Thyroid gland (tissue), 4 donors: ENCODE results near the gene SCGB1A1. TPM values are rescaled to one million over a fixed set of nuclear protein-coding genes. Genes with fewer than 3 reads are reported as not detected.

Experiments
- DNase-seq, 2 donors: peaks; one replicate each; pipeline ENCODE4 v3.0.0-alpha.2; 2019
- H3K27ac ChIP-seq, 3 donors: fragments of 200-600 bp; sonication (generic); 1 replicate in 2 of 3; 2 replicates in 1 of 3; pipeline ENCODE4 v1.5.1; 2016 to 2019; ENCODE audit warnings: mild to moderate bottlenecking in 1 of 3, moderate library complexity in 1 of 3
- H3K27me3 ChIP-seq: fragments of 200-600 bp; sonication (generic); one replicate; pipeline ENCODE4 v1.5.1; 2019
- H3K36me3 ChIP-seq, 2 donors: fragments of 200-600 bp; sonication (generic); one replicate each; pipeline ENCODE4 v1.5.1; 2016 to 2019
- H3K4me1 ChIP-seq, 2 donors: fragments of 200-600 bp; sonication (generic); one replicate each; pipeline ENCODE4 v1.5.1; 2017 to 2019
- H3K4me3 ChIP-seq, 3 donors: fragments of 200-600 bp; sonication (generic); replicated peaks in 1 of 3; 1 replicate in 2 of 3; 2 replicates in 1 of 3; pipeline ENCODE4 v1.5.1; 2016; ENCODE audit warnings: mild to moderate bottlenecking in 1 of 3
- H3K9me3 ChIP-seq: fragments of 200-600 bp; sonication (generic); one replicate; pipeline ENCODE4 v1.5.1; 2017
- POLR2A ChIP-seq, 2 donors: fragments of 450-650 bp; IDR thresholded peaks; one replicate each; pipeline ENCODE4 v1.6.1; 2017; ENCODE audit warnings: antibody characterized with exemption in 2 of 2, mild to moderate bottlenecking in 2 of 2, moderate library complexity in 1 of 2
- WGBS, 2 donors: methylation state at CpG; one replicate each; pipeline ENCODE4 v1.1.5; 2017; 5-methylcytosine and 5-hydroxymethylcytosine counted together
- intact Hi-C: fragments of 100-400 bp; cut with DNase I; formaldehyde crosslinking; loops from one replicate; pipeline ENCODE4 v1.15.1; 2023
- total RNA-seq, 4 donors: library from RNA; depleted of rRNA; stranded (reverse); fragments of >200 nt; gene quantifications; one replicate each; pipeline ENCODE4 v1.2.3, GENCODE V29; 2016
- TF ChIP-seq, protein P1 (sequence below), 6 experiments: fragments of 200-600 bp in 3 of 6; fragments of 450-650 bp in 3 of 6; sonication (generic) in 3 of 6; IDR thresholded peaks; one replicate each; pipeline ENCODE4 v1.5.1; 2016 to 2019; ENCODE audit warnings: antibody characterized with exemption in 6 of 6, mild to moderate bottlenecking in 2 of 6, inconsistent platforms in 1 of 6, moderate library complexity in 1 of 6

Gene SCGB1A1
- total RNA-seq, 4 donors from 2014 or later: not detected

DNA sequence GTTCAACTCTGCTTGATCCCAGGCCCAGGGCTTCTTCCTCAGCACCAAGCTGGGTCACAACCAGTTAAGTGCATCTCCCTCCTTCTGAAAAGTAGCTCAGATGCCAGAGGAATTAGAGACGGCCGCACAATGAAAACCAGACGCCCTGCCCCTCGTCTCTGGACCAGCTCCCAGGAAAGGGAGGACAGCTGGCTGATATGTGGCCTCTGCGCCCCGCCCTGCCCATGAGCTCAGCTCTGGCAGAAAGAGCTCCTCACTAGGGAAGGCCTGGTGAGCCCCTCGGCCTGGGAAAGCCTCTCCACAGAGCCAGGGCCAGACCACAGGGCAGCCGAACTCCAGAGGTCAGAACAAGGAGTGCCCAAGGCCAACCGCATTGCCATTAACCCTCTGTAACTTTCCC, 18.1 kb upstream of the SCGB1A1 start:
- H3K4me1 ChIP-seq: peaks cover 4 to 33% of the 10 kb centered on the region in 2 donors
- peak; percentile 30 to 51 for DNase-seq
- WGBS, 2 donors: 34 to 37% methylated on average over 3 to 5 of the region's 9 CpGs
- no peak overlapping the region for H3K4me3 ChIP-seq
- no peak for TF ChIP-seq POLR2A (IDR thresholded peaks at IDR 0.05)
- TF ChIP-seq, protein P1, sequence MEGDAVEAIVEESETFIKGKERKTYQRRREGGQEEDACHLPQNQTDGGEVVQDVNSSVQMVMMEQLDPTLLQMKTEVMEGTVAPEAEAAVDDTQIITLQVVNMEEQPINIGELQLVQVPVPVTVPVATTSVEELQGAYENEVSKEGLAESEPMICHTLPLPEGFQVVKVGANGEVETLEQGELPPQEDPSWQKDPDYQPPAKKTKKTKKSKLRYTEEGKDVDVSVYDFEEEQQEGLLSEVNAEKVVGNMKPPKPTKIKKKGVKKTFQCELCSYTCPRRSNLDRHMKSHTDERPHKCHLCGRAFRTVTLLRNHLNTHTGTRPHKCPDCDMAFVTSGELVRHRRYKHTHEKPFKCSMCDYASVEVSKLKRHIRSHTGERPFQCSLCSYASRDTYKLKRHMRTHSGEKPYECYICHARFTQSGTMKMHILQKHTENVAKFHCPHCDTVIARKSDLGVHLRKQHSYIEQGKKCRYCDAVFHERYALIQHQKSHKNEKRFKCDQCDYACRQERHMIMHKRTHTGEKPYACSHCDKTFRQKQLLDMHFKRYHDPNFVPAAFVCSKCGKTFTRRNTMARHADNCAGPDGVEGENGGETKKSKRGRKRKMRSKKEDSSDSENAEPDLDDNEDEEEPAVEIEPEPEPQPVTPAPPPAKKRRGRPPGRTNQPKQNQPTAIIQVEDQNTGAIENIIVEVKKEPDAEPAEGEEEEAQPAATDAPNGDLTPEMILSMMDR (IDR thresholded peaks at IDR 0.05): no peak
- no peaks in the 10 kb centered on the region for H3K36me3 ChIP-seq
- H3K27ac ChIP-seq: peak overlapping the region in 2 of 3 donors; percentile 5 to 10
- H3K9me3 ChIP-seq: no peaks in the 10 kb centered on the region
- intact Hi-C loops: no loop called here
- H3K27me3 ChIP-seq: no peaks in the 10 kb centered on the region

DNA sequence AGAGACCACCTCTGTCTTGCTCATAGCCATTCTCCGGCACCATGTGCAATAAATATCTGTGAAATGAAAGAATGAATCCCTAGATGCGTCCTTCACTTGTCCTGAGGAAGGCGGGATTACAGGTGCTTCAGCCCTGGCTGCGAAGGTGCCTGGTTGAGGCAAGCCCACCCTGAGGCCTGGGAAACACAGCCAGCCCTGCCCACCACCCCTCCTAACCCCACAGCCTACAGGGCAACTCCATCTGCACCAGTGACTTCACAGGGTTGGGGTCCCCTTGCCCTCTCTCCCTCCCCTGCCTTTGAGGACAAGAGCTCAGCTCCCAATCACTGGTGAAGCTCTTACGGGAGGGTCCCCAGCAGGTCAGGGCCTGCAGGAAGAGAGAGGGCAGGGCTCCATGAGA, 17.5 kb upstream of the SCGB1A1 start:
- H3K4me1 ChIP-seq: peaks cover 4 to 33% of the 10 kb centered on the region in 2 donors
- DNase-seq: no peak
- peak overlapping the region in 1 of 3 donors; percentile 10 for H3K27ac ChIP-seq
- WGBS, 2 donors: 88 to 92% methylated on average over 5 of the region's 5 CpGs
- no peaks in the 10 kb centered on the region for H3K36me3 ChIP-seq
- H3K9me3 ChIP-seq: no peaks in the 10 kb centered on the region
- no peak overlapping the region for H3K4me3 ChIP-seq
- no peaks in the 10 kb centered on the region for H3K27me3 ChIP-seq
- TF ChIP-seq POLR2A (IDR thresholded peaks at IDR 0.05): no peak
- TF ChIP-seq, protein P1 (IDR thresholded peaks at IDR 0.05): no peak
- intact Hi-C loops: no loop called here

DNA sequence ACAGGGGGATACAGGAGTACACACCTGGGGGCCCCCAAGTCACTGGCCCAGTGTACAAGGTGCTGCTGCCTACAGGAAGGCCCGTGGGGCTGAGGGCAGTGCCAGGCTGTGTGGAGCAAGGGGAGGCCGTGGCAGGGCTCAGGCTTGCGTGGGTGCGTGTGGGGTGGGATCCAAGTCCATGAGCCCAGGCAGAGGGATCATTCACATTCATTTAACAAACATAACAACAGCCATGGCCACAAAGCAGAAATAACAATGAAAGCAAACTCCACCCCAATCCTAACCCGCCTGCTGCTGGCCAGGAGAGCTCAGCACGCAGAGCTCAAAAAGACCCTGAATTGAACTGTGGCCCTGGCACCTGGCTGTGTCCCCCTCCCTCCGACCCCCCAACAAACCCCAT, 17.0 kb upstream of the SCGB1A1 start:
- TF ChIP-seq, protein P1 (IDR thresholded peaks at IDR 0.05): no peak
- no peak for TF ChIP-seq POLR2A (IDR thresholded peaks at IDR 0.05)
- no peaks in the 10 kb centered on the region for H3K36me3 ChIP-seq
- no peak for DNase-seq
- H3K4me3 ChIP-seq: no peak overlapping the region
- no peaks in the 10 kb centered on the region for H3K9me3 ChIP-seq
- intact Hi-C loops: no loop called here
- H3K27ac ChIP-seq: peak overlapping the region in 1 of 3 donors; percentile 10
- no peaks in the 10 kb centered on the region for H3K27me3 ChIP-seq
- H3K4me1 ChIP-seq: peaks cover 4 to 33% of the 10 kb centered on the region in 2 donors
- 69 to 74% methylated on average over 6 to 7 of the region's 7 CpGs for WGBS, 2 donors

DNA sequence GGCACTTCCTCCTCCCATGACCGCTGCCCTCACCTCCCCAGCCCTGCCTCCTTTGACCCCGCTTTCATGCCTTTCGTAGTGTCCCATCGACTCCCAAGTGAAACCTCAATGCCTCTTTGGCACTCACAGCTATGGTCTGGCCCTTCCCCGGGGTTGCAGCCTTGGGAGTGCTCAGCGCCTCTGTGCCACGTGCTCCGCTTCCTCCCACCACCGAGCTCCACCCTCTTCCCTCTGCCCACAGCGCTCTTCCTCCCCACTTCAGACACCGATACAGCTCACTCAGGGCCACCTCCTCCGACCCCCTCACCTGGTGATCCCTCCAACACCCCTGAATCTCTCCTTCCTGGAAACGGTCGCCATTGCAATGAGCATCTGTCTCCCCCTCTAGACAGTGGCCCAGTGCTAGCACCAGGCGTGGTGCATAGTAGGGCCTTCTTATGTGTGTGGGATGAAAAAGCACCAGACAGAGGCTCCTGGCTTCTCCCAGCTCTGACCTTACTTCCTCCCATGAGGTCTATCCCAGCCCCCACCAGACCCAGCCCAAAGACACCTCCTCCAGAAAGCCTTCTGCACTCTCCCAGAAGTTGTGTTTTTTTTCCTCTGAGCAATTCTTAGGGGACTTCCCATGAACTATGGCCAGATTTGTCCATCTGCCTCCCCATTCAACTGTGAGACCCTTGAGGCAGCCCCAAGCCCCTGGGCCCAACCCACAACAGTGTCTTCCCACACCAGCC, 16.4 kb upstream of the SCGB1A1 start:
- intact Hi-C loops: no loop called here
- H3K4me1 ChIP-seq: peaks cover 4 to 33% of the 10 kb centered on the region in 2 donors
- H3K27ac ChIP-seq: peak overlapping the region in 1 of 3 donors; percentile 10
- no peaks in the 10 kb centered on the region for H3K27me3 ChIP-seq
- H3K4me3 ChIP-seq: no peak overlapping the region
- peak; percentile 11 to 26 for DNase-seq
- 63 to 69% methylated on average over 15 of the region's 15 CpGs for WGBS, 2 donors
- TF ChIP-seq, protein P1 (IDR thresholded peaks at IDR 0.05): no peak
- no peak for TF ChIP-seq POLR2A (IDR thresholded peaks at IDR 0.05)
- no peaks in the 10 kb centered on the region for H3K9me3 ChIP-seq
- H3K36me3 ChIP-seq: no peaks in the 10 kb centered on the region

DNA sequence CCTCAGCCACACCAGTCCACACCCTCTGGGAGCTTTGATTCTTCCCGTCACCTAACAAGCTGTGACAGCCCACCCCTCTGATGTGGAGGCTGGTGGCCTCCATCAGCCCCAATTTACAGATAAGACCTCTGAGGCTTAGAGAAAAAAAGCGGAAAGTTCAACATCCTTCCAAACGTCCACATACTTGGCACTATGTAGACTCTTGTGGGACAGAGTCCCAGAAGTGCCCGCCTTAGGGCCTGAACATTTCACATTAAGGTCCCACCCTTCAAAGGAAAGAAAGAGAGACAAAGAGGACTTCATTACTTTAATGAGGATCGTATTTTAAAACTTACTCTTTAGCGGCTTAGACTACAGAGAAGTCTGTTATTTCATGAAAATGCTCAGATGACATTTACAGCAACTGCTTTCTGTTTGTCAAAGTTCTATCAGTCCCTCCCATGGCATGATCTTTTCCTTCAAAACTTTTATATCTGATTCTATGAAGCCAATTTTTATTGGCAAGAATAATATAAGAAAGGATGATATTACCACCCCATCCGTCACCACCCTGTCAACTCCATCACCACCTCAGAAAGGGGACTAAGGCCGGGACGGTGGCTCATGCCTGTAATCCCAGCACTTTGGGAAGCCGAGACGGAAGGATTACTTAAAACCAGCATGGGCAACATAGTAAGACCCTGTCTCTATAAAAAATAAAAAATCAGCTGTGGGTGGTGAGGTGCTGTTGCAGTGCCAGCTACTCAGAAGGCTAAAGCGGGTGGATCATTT, 15.7 kb upstream of the SCGB1A1 start:
- Histone ChIP-seq H3K36me3 (no peaks in the 10 kb centered on the region), H3K4me1 (peaks cover 4 to 33% of the 10 kb centered on the region in 2 donors), H3K27me3 (no peaks in the 10 kb centered on the region), H3K27ac (no peak overlapping the region), H3K4me3 (no peak overlapping the region), H3K9me3 (no peaks in the 10 kb centered on the region)
- WGBS, 2 donors: 85 to 87% methylated on average over 12 of the region's 12 CpGs
- intact Hi-C loops: no loop called here
- DNase-seq: no peak
- no peak for TF ChIP-seq POLR2A (IDR thresholded peaks at IDR 0.05)
- TF ChIP-seq, protein P1 (IDR thresholded peaks at IDR 0.05): no peak
